Fibroblast of lung (primary cell): ENCODE measurements around the gene ZNF608. TPM values are rescaled to one million over a fixed set of nuclear protein-coding genes. Genes with fewer than 3 reads are reported as not detected.

ENCODE experiments used
- DNase-seq, 2 donors: peaks; one replicate each; pipeline versions ENCODE4 v3.0.0 to v3.0.0-alpha.2; 2010; ENCODE audit warnings: low read depth in 2 of 2
- H2AFZ ChIP-seq: 2 replicates; pipeline ENCODE4 v1.5.1; 2012; ENCODE audit warnings: low read length, control low read depth, inconsistent platforms
- H3K27ac ChIP-seq: 2 replicates; pipeline ENCODE4 v1.5.1; 2011; ENCODE audit warnings: low read length, control low read depth; ENCODE audit not compliant: insufficient read depth
- H3K27me3 ChIP-seq: 2 replicates; pipeline ENCODE4 v1.5.1; 2011; ENCODE audit warnings: mild to moderate bottlenecking, low read length; ENCODE audit not compliant: control insufficient read depth, insufficient read depth
- H3K36me3 ChIP-seq: 2 replicates; pipeline ENCODE4 v1.5.1; 2011; ENCODE audit warnings: low read length; ENCODE audit not compliant: control insufficient read depth, insufficient read depth
- H3K4me1 ChIP-seq: 2 replicates; pipeline ENCODE4 v1.5.1; 2011; ENCODE audit warnings: low read length; ENCODE audit not compliant: control insufficient read depth, insufficient read depth; ENCODE audit errors: extremely low read depth
- H3K4me2 ChIP-seq: 2 replicates; pipeline ENCODE4 v1.5.1; 2011; ENCODE audit warnings: low read length, control low read depth; ENCODE audit not compliant: insufficient read depth; ENCODE audit errors: extremely low read depth
- H3K4me3 ChIP-seq, 4 experiments: fragments of 200-600 bp in 1 of 4; sonication (generic) in 1 of 4; replicated peaks in 1 of 4; 2 replicates each; pipeline ENCODE4 v1.5.1; 2011 to 2016; ENCODE audit warnings: low read length in 4 of 4, low read depth in 3 of 4, mild to moderate bottlenecking in 3 of 4, control low read depth in 2 of 4, inconsistent platforms in 1 of 4, mixed read lengths in 1 of 4; ENCODE audit not compliant: insufficient read depth in 1 of 4; ENCODE audit errors: control extremely low read depth in 1 of 4
- H3K79me2 ChIP-seq: 2 replicates; pipeline ENCODE4 v1.5.1; 2012; ENCODE audit warnings: mild to moderate bottlenecking, low read length, inconsistent platforms; ENCODE audit not compliant: control insufficient read depth, insufficient read depth
- H3K9ac ChIP-seq: 2 replicates; pipeline ENCODE4 v1.5.1; 2011; ENCODE audit warnings: mild to moderate bottlenecking, low read length, control low read depth; ENCODE audit not compliant: insufficient read depth
- H3K9me3 ChIP-seq: 2 replicates; pipeline ENCODE4 v1.5.1; 2012; ENCODE audit warnings: low read depth, low read length; ENCODE audit not compliant: control insufficient read depth, insufficient read depth
- H4K20me1 ChIP-seq: 2 replicates; pipeline ENCODE4 v1.5.1; 2011; ENCODE audit warnings: low read length; ENCODE audit not compliant: control insufficient read depth, insufficient read depth; ENCODE audit errors: extremely low read depth
- EZH2 ChIP-seq: IDR thresholded peaks from 2 replicates; pipeline ENCODE4 v1.5.1; 2012; ENCODE audit warnings: low read length, control low read depth, mild to moderate bottlenecking; ENCODE audit errors: missing control alignments
- polyA plus RNA-seq, 2 donors: library from polyadenylated mRNA; depleted of rRNA in 1 of 2; stranded (reverse) in 1 of 2; unstranded in 1 of 2; fragments of >200 nt; gene quantifications; 2 replicates each; pipeline ENCODE4 v1.2.1, GENCODE V29; 2011 to 2012; ENCODE audit warnings: missing spikeins in 1 of 2
- total RNA-seq: library from RNA; depleted of rRNA; stranded (reverse); fragments of >200 nt; gene quantifications from 2 replicates; pipeline ENCODE4 v1.2.1, GENCODE V29; 2014
- TF ChIP-seq, protein P1 (sequence below), 2 donors: IDR thresholded peaks in 1 of 2; conservative IDR thresholded peaks in 1 of 2; 1 replicate in 1 of 2; 2 replicates in 1 of 2; pipeline ENCODE4 v1.5.1; 2011 to 2012; ENCODE audit warnings: low read length in 2 of 2, control low read depth in 1 of 2, inconsistent platforms in 1 of 2, low read depth in 1 of 2, mild to moderate bottlenecking in 1 of 2

The ZNF608 gene
- total and polyA plus RNA-seq, 2 donors (not counting 1 experiment from before 2014, with no cell fraction given) = 12.4 to 25.3 TPM

GRCh38 chr5:124755565-124755964, 9.1 kb upstream of the ZNF608 start:
- H3K4me3 ChIP-seq = no peak overlapping the region

DNA sequence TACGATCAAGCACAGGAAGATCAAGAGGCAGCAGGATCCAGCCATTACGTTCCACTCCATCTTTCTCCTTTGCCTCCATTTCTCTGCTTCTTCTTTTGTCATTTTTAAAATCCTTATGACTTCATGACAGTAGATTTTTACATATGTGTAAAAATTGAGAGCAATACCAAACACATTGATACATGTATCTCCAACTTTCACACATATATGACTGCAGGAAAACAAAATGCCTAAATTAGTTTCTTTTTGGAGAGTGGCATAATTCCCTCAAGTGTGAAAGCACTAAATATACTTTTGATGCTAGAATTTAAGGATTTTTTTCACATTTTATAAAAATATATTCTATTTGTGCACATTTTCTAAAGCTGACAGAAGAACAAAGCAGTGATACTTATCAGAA, 8.6 kb upstream of the ZNF608 start:
- TF ChIP-seq, protein P1, sequence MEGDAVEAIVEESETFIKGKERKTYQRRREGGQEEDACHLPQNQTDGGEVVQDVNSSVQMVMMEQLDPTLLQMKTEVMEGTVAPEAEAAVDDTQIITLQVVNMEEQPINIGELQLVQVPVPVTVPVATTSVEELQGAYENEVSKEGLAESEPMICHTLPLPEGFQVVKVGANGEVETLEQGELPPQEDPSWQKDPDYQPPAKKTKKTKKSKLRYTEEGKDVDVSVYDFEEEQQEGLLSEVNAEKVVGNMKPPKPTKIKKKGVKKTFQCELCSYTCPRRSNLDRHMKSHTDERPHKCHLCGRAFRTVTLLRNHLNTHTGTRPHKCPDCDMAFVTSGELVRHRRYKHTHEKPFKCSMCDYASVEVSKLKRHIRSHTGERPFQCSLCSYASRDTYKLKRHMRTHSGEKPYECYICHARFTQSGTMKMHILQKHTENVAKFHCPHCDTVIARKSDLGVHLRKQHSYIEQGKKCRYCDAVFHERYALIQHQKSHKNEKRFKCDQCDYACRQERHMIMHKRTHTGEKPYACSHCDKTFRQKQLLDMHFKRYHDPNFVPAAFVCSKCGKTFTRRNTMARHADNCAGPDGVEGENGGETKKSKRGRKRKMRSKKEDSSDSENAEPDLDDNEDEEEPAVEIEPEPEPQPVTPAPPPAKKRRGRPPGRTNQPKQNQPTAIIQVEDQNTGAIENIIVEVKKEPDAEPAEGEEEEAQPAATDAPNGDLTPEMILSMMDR (conservative IDR thresholded peaks at IDR 0.05 in 1 of 2, IDR thresholded peaks at IDR 0.05 in 1 of 2; ENCODE audit: low read depth in 1 of 2, low read length in 2 of 2) = no peak
- TF ChIP-seq EZH2 = no peak

More at GRCh38 chr5:124755565-124755964, 9.1 kb upstream of the ZNF608 start:
- Histone ChIP-seq H3K9ac (no peak overlapping the region), H2AFZ (no peak overlapping the region), H3K9me3 (no peaks in the 10 kb centered on the region), H4K20me1 (no peaks in the 10 kb centered on the region), H3K27ac (no peak overlapping the region), H3K27me3 (no peaks in the 10 kb centered on the region), H3K36me3 (no peaks in the 10 kb centered on the region), H3K79me2 (no peaks in the 10 kb centered on the region), H3K4me1 (no peaks in the 10 kb centered on the region), H3K4me2 (no peak overlapping the region)
- DNase-seq = peak; percentile 50 to 60
- TF ChIP-seq, protein P1 (conservative IDR thresholded peaks at IDR 0.05 in 1 of 2, IDR thresholded peaks at IDR 0.05 in 1 of 2; ENCODE audit: low read depth in 1 of 2, low read length in 2 of 2) = no peak
- no peak for TF ChIP-seq EZH2

GRCh38 chr5:124754206-124754927, 7.9 kb upstream of the ZNF608 start:
- H3K4me3 ChIP-seq = no peak overlapping the region
- no peak overlapping the region for H2AFZ ChIP-seq
- H3K36me3 ChIP-seq = no peaks in the 10 kb centered on the region

More for the DNA sequence above, 8.6 kb upstream of the ZNF608 start:
- no peaks in the 10 kb centered on the region for H4K20me1 ChIP-seq
- H3K27me3 ChIP-seq = no peaks in the 10 kb centered on the region
- DNase-seq = no peak
- no peaks in the 10 kb centered on the region for H3K36me3 ChIP-seq
- no peaks in the 10 kb centered on the region for H3K9me3 ChIP-seq
- H3K79me2 ChIP-seq = no peaks in the 10 kb centered on the region
- H3K4me2 ChIP-seq = no peak overlapping the region
- H2AFZ ChIP-seq = no peak overlapping the region
- H3K9ac ChIP-seq = no peak overlapping the region
- H3K27ac ChIP-seq = no peak overlapping the region
- no peaks in the 10 kb centered on the region for H3K4me1 ChIP-seq
- no peak overlapping the region for H3K4me3 ChIP-seq

More at GRCh38 chr5:124754206-124754927, 7.9 kb upstream of the ZNF608 start:
- TF ChIP-seq EZH2 = no peak
- TF ChIP-seq, protein P1 (conservative IDR thresholded peaks at IDR 0.05 in 1 of 2, IDR thresholded peaks at IDR 0.05 in 1 of 2; ENCODE audit: low read depth in 1 of 2, low read length in 2 of 2) = no peak
- no peaks in the 10 kb centered on the region for H3K27me3 ChIP-seq
- no peak overlapping the region for H3K9ac ChIP-seq
- DNase-seq = peak; percentile 11 to 56
- H3K79me2 ChIP-seq = no peaks in the 10 kb centered on the region
- no peaks in the 10 kb centered on the region for H3K4me1 ChIP-seq
- no peaks in the 10 kb centered on the region for H4K20me1 ChIP-seq
- no peaks in the 10 kb centered on the region for H3K9me3 ChIP-seq
- H3K4me2 ChIP-seq = no peak overlapping the region
- no peak overlapping the region for H3K27ac ChIP-seq
